Breast epithelium (tissue), 3 donors: ENCODE measurements around the gene SEC61A1.

Experiments
- CTCF ChIP-seq, 3 donors: fragments of 450-650 bp; IDR thresholded peaks; one replicate each; pipeline ENCODE4 v1.5.1; 2016 to 2017; ENCODE audit warnings: antibody characterized with exemption in 3 of 3, mild to moderate bottlenecking in 3 of 3, moderate library complexity in 3 of 3
- POLR2A ChIP-seq: fragments of 450-650 bp; IDR thresholded peaks from one replicate; pipeline ENCODE4 v1.6.1; 2016; ENCODE audit warnings: antibody characterized with exemption, mild to moderate bottlenecking, moderate library complexity

GRCh38 chr3:128067489-128067888 lies 15.3 kb downstream of the SEC61A1 start:
- no peak for TF ChIP-seq CTCF (IDR thresholded peaks at IDR 0.05)
- no peak for TF ChIP-seq POLR2A
